C1 segment of cervical spinal cord (tissue), 14 donors: Measurements from ENCODE around the gene HK1.
"Not testable (repeated sequence)": the region's sequence is repeated elsewhere in the genome, so short reads cannot be mapped to it uniquely, and the experiment has no call there.

Experiments used
- DNase-seq, 14 donors: peaks; one replicate each; lab custom pipeline; 2025; lab: John Stamatoyannopoulos, UW

Gene HK1

GRCh38 chr10:69308304-69308703, 30.0 kb downstream of the HK1 start:
- not testable (repeated sequence) for DNase-seq

DNA sequence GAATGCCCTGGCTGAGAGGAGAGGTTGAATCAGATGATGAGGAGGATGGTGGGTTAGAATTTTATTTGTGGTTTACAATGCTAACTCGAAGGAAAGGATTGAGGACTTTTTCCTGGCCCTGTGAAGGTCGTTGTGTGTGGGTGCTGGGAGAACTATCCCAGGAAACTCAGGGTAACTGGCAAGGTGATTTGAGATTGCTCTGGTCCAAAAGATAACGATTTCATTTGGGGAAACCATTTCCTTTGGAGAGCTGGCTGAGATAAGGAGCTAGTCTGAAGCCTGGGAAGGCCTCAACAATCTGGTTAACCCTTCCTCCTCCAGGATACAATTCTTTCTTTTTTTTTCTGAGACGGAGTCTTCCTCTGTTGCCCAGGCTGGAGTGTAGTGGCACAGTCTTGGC, 33.0 kb downstream of the HK1 start:
- no peak for DNase-seq

DNA sequence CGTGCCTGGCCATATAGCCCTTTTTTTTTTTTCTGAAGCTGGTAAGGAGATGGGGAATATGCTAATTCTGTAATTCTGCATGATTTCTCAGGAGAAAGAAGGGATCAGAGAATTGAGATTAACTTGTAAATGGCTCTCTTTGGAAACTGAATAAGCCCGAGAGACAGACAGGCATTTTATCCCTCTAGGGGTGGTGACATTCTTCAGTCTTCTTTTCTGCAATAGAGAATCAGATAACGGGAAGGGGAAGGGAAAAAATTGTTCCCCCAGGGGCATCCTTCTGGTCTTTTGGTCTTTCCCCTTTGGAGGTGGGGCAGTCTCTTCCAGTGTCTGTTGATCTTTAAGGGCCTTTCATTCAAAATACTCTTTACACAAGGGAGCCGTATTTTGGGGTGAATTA, 34.2 kb downstream of the HK1 start:
- no peak for DNase-seq

DNA sequence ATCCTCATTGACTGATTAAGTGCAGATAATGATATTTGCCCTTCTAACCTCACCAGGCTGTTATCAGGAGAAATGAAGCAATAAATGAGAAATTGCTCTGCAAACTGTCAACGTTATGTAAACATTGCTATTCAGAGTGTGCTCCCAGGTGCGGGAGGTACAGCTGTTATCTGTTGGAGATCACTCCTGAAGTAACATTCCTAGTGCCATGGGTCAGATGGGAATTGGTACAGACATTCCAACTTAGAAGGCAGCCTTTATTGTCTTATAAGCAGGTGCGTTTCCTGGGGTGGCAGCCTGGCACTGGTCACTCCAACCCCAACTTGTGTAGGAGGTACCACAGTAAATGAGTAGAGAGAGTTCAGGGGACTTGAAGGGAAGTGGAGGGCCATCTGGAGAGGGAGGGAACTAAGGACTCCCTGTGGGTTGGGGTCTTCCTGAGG, 36.8 kb downstream of the HK1 start:
- DNase-seq, result no peak

DNA sequence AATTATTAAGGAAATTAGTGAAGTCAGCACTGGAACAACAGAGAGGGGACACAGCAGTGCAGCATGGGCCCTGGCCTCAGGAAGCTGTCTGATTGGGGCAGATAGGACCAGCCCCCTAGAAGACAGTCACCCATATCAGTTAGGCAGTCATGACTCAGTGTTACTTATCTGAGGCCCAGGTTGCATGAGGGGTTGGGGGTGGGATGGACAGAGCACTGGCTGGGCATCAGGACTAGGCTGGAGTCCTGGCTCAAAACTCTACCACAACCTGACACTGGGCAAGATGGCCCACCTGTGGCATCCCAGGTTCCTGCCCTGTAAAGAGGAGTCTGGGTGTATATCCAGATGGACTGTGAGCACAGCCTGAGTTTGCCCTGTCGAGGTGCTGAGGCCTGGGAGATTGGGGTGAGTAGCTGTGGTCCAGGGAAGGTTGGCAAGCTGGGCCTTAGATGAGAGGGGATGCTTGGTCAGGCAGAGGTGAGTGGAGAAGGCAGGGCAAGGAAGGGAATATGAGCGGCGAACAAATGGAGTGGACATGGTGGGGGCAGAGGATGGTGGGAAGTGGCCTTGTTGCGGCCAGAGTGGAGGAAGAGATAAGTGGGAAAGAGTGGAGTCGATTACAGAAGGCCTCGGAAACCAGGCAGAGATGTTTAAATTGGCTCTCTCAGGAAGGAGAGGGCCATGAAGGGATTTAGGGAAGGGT, 37.5 kb downstream of the HK1 start:
- no peak for DNase-seq

DNA sequence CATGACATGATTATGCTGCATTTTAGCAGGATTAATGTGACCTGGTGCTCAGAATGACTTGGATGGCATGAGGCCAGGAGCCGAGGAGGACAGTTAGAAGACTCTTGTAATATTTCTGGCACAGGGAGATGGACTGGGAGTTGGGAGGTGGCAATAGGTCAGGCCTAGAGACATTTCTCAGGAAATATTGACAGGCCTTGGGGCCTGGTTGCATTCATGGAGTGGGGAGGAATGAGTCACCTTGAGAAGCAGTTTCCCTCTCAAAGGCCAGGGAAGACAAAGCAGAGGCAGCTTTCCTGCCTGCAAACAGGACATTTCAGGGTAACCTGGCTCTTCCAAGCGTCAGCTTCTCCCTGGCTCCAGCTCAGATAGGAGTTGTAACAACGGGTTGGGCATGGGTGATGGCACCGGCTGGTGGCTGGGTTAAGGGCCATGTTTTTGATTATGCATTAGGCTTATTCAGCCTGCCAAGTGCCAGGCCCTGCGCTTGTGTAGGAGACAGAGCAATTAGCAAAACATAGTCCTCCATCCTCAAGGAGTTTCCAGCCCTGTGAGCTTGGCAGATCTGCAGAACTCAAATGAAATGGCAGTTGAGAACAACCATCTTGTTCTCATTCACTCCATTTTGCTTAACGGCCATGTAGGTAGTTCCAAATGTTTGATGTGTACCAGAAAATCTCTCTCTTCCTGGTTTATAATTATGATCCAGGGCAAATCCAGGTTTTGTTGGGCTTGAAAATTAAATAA, 38.2 kb downstream of the HK1 start:
- DNase-seq, result no peak

- no peak for DNase-seq
Observed at GRCh38 chr10:69317175-69317604, 38.9 kb downstream of the HK1 start.

- no peak for DNase-seq
Observed at GRCh38 chr10:69317626-69318105, 39.4 kb downstream of the HK1 start.

DNA sequence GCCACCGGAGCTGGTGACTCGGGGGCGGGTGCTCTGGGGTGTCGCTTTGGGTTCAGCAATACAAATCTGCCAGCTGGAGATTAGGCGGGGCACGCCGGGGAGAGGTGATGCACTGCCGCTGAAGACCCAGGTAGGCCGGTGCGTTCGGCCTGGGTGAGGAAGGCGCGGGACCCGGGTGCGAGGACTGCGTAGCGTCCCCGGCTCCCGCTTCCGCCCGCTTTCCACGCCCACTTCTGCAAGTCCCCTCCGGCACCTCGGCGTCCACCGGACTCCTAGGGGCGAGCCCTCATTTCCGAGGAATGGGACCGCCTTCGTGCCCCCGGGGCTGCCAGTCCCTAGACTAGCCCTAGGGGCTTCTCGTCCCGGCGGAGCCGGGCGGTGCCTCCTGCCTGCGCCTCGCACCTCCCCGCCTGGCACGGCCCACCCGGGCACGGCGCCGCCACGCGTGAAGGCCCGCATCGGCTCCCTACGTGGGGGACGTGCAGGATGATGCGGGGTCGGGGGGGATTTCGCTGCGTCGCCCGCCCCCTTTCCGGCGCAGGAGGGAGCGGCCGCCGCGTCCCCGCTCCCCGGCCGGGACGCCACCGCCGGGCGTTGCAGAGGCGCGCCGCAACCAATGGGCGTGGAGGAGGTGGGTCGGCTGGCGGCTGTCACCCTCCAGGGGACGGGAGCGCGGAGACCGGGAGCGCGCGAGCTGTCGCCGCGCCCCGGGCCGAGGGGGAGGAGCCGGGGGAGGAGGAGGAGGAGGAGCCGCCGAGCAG, 40.0 kb downstream of the HK1 start:
- DNase-seq, result peak in 12 of 14 donors; percentile 48 to 87 (median 76)

DNA sequence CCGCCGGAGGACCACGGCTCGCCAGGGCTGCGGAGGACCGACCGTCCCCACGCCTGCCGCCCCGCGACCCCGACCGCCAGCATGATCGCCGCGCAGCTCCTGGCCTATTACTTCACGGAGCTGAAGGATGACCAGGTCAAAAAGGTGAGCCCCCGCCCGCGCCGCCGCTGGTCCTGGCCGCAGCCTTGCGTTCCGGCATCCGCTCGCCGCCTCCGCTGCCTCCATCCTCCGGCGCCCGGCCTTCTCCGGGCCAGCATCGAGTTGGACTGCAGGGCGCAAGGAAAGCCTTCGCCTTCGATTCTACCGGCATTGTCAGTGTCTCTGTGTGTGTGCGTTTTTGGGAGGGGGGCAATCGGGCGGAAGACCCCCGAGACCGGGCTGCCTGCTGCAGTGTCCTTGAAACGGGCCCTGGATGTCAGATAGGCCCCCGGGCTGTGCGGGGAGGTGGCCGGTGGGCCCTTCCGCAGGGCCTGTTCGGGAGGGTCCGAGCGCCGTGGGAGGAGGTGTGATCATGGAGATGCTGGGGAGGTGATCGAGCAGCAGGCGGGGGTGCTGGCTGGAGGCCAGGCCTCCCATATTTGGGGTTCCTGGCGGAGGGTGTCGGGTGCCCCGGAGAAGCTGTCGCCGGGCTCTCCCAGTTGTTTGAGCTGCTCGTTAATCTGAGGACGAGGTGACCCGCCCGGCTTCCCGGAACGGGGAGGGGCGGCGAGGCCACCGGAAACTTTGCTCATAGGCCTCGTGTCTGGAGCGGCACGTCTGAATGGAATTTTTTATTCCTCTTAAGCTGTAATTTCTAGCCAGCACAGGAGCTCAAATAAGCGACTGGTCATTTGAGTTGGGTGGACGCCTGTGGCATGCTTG, 40.8 kb downstream of the HK1 start:
- peak in 4 of 14 donors; percentile 29 to 78 (median 38) for DNase-seq

DNA sequence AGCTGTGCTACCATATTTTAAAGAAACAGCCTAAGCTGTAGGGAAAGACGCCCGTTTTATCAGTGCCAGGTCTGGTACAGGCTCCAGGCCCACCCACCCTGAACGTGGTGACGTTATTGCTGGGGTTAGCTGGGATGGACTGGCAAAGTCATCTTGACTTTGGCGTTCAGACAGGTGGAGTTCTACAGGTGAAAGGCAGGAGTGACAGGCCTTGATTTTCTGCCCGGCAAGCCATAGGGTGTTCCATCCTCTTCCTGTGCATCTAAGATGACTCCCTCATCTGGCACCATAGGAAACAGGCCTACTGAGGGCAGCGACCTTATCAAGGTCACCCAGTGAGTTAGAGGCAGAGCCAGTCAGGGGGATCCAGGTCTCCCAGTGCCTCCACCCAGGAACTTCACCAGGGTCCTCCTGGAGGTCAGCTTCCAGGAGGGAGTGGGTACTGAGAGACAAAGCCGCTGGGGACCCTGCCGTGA, 41.6 kb downstream of the HK1 start:
- DNase-seq, result no peak

DNA sequence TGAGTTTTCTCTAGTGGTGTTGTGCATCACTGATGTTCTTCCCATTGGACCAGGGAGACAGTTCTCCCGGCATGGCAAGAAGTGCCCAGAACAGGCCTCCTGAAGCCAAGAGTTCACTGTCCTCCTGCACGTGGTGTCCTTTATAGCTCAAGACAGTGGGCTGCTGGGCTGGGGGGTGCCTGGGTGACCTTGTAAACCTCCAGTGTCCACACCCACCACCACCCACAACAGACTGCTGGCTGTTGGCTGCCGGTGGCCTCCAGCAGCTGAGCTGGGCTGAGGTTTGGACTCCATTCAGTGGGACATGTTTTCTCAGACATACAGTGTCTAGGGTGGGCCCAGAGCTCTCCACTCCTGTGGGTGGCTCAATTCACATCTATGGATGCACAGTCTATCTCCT, 42.2 kb downstream of the HK1 start:
- no peak for DNase-seq

GRCh38 chr10:69321039-69321715, 42.9 kb downstream of the HK1 start:
- no peak for DNase-seq

- DNase-seq, result no peak
Observed at GRCh38 chr10:69321865-69322264, 43.6 kb downstream of the HK1 start.

GRCh38 chr10:69322346-69322745, 44.0 kb downstream of the HK1 start:
- DNase-seq, result not testable (repeated sequence)

DNA sequence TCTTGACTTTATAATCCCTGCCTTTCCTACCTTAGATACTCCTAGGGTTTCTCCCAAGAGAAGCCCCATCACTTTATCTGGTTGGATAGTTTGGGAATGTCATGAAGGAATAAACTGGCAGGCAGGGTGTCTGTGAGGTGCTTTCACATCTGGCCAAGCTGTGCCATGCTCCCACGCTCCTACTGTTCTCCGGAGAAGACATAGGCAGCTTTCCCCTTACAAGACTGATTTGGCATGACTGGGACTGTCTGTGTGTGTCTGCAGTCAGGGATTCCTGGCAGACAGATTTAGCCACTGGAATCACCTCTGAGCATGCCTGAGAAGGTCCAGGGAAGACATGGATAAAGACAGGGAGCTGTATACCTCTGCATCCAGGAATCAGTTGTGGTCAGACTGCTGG, 45.3 kb downstream of the HK1 start:
- DNase-seq, result no peak

- no peak for DNase-seq
Observed at GRCh38 chr10:69324583-69324982, 46.3 kb downstream of the HK1 start.

DNA sequence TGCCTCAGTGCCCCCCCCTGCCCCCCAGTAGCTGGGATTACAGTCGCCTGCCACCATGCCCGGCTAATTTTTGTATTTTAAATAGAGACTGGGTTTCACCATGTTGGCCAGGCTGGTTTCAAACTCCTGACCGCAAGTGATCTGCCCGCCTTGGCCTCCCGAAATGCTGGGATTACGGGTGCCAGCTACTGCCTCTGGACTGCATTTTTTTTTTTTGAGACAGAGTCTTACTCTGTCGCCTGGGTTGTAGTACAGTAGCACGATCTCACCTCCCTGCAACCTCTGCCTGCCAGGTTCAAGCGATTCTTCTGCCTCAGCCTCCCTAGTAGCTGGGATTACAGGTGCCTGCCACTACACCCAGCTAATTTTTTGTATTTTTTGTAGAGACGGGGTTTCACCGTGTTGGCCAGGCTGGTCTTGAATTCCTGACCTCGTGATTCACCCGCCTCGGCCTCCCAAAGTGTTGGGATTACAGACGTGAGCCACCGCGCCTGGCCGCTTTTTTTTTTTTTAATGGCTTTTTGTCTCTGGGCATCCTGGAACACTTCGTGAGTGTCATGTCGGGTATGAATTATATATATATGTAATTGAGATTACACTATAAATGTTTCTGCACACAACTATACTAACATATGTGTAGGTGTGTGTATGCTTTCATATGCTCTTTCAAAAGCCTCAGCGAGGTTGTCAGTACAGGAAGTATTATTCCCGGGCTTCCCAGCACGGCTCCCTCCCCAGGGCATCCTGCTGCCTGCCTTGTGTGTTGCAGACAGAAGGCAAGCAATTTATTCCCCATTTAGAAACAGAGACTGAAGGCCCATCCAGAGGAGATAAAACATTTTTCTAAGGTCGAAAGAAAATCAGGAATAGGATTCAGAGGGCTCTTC, 47.6 kb downstream of the HK1 start:
- DNase-seq, result peak in 1 of 14 donors; percentile 80

DNA sequence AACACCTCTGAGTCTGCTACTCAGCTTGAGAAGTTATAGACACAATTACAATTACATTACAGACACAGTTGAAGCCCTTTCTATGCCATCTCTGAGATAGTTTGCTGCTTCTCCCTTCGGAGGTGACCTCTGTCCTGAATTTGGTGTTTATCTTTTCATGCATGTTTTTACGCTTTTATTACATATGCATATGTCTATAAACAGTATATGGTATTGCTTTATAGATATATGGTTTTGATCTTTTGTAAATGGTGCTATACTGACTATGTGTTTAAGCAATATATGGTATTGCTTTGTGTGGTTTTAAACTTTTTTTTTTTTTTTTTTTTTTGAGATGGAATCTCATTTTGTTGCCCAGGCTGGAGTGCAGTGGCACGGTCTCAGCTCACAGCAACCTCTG, 48.4 kb downstream of the HK1 start:
- no peak for DNase-seq
